ENCODE results near the gene RBMS3.

RBMS3 gene

GRCh38 chr3:29751647-29752314 is 470.9 kb downstream of the RBMS3 start:
- FAIRE-seq (no peak), DNase-seq (ENCODE audit: insufficient read length, low spot score) (no peak)
- TF ChIP-seq CTCF (IDR thresholded peaks at IDR 0.05; ENCODE audit: insufficient read depth, missing control alignments), result no peak

DNA sequence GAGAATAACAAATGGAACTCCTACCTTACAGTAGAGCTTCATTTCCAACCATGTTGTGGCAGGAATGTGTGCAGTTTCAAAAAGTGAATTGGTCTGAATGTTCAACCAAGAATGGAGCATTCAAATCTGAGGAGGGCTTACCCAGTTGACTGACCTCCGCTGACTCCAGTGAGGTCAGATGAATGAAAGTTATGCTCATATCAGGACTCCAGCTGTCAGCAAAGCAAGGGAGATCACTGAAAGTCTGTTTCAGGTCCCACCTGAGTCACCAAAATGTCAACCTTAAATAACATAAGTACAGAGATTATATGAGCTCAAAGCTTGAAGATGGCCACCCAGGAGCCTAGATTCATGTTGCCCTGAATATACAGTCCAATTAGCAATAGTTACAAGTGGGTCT is 473.5 kb downstream of the RBMS3 start:
- no peak for DNase-seq (ENCODE audit: insufficient read length, low spot score)
- TF ChIP-seq CTCF (IDR thresholded peaks at IDR 0.05; ENCODE audit: insufficient read depth, missing control alignments), result no peak
- FAIRE-seq, result no peak

DNA sequence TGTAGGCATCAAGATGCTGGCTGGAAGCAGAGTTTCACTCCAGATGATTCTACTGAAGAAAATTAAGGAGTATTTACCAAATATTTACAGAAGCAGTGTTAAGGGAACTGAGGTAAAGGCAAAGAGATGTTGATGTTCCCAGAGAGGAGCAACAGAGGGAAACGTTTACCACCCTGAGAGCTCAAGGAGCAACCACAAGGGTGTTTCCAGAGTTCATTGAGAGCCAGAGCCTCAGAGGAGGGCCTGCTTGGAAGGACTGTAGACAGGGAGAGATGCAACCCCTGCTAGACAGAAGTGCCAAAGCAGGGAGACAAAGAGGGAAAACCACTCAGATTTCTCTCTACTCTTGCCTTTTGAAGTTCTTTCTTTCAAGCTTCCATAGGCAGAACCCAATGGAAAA is 474.5 kb downstream of the RBMS3 start:
- DNase-seq (ENCODE audit: insufficient read length, low spot score) (no peak), FAIRE-seq (no peak)
- TF ChIP-seq CTCF (IDR thresholded peaks at IDR 0.05; ENCODE audit: insufficient read depth, missing control alignments), result no peak

DNA sequence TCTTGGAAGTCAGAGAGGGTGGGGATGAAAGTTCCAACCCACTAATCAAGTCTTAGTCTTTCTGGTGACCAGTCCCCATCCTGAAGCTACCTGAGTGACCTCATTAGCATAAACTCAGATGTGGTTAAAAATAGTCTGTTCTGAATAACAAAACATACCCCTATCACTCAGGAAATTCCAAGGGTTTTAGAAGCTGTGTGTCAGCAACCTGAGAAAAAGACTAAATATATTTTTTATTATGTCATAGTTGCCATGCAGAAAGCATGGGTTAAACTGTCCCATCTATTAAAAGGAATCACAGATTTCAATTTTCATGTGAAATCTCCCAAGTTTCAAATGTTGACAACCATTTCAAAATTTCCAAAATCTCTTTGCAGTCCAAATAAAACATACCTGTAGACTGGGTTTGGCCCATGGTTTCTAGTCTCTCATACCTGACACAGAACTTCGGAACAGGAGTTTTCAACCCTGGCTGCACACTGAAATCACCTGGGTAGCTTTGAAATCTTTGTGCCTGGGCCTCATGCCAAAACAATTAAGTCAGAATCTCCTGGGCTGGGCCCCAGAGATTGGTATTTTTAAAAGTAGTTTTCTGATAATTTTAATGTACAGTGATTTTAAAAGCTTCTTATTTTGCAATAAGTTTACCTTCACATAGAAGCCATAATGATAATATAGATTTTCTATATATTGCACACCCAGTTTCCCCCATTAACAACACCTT is 476.3 kb downstream of the RBMS3 start:
- no peak for FAIRE-seq
- TF ChIP-seq CTCF (IDR thresholded peaks at IDR 0.05; ENCODE audit: insufficient read depth, missing control alignments), result no peak
- DNase-seq (ENCODE audit: insufficient read length, low spot score), result no peak

- TF ChIP-seq CTCF (IDR thresholded peaks at IDR 0.05; ENCODE audit: insufficient read depth, missing control alignments), result no peak
- DNase-seq (ENCODE audit: insufficient read length, low spot score) (no peak), FAIRE-seq (no peak)
Measured at GRCh38 chr3:29758108-29758433, 477.2 kb downstream of the RBMS3 start.

GRCh38 chr3:29758434-29759322 is 477.8 kb downstream of the RBMS3 start:
- TF ChIP-seq CTCF (IDR thresholded peaks at IDR 0.05; ENCODE audit: insufficient read depth, missing control alignments), result no peak
- DNase-seq (ENCODE audit: insufficient read length, low spot score), result no peak
- no peak for FAIRE-seq
